Activated CD8-positive, alpha-beta memory T cell treated with anti-CD3 and anti-CD28 coated beads for 24 hours (primary cell): ENCODE results near the gene EPB41L2.
"Not testable (repeated sequence)": the region's sequence is repeated elsewhere in the genome, so short reads cannot be mapped to it uniquely, and the experiment has no call there.

Experiments used
- DNase-seq: peaks from one replicate; pipeline ENCODE4 v3.0.0-alpha.2; 2020

EPB41L2 gene

GRCh38 chr6:130827247-130828149, 235.5 kb downstream of the EPB41L2 start, which contains the start of gene SMLR1:
TSS of gene SMLR1 (plus strand) at chr6:130827406. CDS start at chr6:130827414, 8 bp downstream.
- DNase-seq = no peak

GRCh38 chr6:130826442-130827246, 236.4 kb downstream of the EPB41L2 start:
- DNase-seq = no peak

GRCh38 chr6:130825772-130826441, 237.1 kb downstream of the EPB41L2 start:
- DNase-seq = no peak

GRCh38 chr6:130824978-130825694, 237.9 kb downstream of the EPB41L2 start:
- no peak for DNase-seq

GRCh38 chr6:130822736-130823135, 240.3 kb downstream of the EPB41L2 start:
- DNase-seq = no peak

- DNase-seq = no peak
Observed at GRCh38 chr6:130815200-130816071, 247.6 kb downstream of the EPB41L2 start.

GRCh38 chr6:130814506-130814905, 248.5 kb downstream of the EPB41L2 start:
- no peak for DNase-seq

GRCh38 chr6:130811932-130812331, 251.1 kb downstream of the EPB41L2 start:
- DNase-seq = no peak

- DNase-seq = no peak
Observed at GRCh38 chr6:130810307-130811030, 252.6 kb downstream of the EPB41L2 start.

- DNase-seq = not testable (repeated sequence)
Observed at GRCh38 chr6:130801368-130801767, 261.7 kb downstream of the EPB41L2 start.

GRCh38 chr6:130797061-130797460, 266.0 kb downstream of the EPB41L2 start:
- DNase-seq = no peak

GRCh38 chr6:130796313-130796905, 266.6 kb downstream of the EPB41L2 start:
- DNase-seq = no peak

- no peak for DNase-seq
Observed at GRCh38 chr6:130794738-130795137, 268.3 kb downstream of the EPB41L2 start.

- no peak for DNase-seq
Observed at GRCh38 chr6:130794010-130794697, 268.9 kb downstream of the EPB41L2 start.
